ENCODE data around the gene FLOT2.

- TF ChIP-seq, protein P1, sequence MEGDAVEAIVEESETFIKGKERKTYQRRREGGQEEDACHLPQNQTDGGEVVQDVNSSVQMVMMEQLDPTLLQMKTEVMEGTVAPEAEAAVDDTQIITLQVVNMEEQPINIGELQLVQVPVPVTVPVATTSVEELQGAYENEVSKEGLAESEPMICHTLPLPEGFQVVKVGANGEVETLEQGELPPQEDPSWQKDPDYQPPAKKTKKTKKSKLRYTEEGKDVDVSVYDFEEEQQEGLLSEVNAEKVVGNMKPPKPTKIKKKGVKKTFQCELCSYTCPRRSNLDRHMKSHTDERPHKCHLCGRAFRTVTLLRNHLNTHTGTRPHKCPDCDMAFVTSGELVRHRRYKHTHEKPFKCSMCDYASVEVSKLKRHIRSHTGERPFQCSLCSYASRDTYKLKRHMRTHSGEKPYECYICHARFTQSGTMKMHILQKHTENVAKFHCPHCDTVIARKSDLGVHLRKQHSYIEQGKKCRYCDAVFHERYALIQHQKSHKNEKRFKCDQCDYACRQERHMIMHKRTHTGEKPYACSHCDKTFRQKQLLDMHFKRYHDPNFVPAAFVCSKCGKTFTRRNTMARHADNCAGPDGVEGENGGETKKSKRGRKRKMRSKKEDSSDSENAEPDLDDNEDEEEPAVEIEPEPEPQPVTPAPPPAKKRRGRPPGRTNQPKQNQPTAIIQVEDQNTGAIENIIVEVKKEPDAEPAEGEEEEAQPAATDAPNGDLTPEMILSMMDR (IDR thresholded peaks at IDR 0.05) = no peak
- no peak for TF ChIP-seq POLR2A (IDR thresholded peaks at IDR 0.05)
These were observed 44.2 kb downstream of the FLOT2 start for GRCh38 chr17:28853295-28853694.

Measured in esophagus squamous epithelium (tissue), 4 donors.